COLO829 (cell line): Measurements from ENCODE around the gene DLST.
A peak's percentile ranks its signal among the peaks of the same experiment; 100 is the strongest.

Experiments
- DNase-seq: peaks from one replicate; pipeline ENCODE4 v3.0.0; 2012; ENCODE audit warnings: low spot score

DLST gene

DNA sequence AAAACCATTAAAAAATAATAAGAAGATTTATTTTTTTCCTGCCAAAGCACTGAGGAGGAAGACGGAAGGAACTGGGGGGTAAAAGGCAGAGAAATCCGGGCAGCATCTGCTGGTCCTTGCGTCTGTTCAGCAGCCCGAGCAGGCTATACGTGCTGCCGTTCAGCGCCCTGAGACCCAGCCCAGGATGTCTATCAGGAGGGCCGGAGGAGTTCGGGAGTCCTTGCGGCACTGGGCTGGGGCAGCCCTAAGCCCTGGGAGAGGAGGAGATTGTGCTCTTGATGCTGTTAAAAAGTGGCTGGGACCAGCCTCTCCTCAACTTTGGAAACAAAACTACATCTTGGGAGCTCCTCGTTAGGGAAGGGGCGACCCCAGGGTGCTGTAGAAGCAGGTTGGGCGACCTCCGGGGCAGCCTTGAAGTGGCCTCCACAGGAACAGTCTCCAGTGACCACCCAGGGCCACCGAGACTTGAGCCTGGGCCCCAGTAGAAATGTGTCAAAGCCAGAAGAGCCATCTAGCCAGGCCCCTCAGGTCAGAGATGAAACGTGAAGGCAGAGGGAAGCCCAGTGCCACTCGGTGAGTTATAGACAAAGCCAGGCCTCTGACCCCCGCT, 59.3 kb downstream of the DLST start:
- DNase-seq, result no peak

DNA sequence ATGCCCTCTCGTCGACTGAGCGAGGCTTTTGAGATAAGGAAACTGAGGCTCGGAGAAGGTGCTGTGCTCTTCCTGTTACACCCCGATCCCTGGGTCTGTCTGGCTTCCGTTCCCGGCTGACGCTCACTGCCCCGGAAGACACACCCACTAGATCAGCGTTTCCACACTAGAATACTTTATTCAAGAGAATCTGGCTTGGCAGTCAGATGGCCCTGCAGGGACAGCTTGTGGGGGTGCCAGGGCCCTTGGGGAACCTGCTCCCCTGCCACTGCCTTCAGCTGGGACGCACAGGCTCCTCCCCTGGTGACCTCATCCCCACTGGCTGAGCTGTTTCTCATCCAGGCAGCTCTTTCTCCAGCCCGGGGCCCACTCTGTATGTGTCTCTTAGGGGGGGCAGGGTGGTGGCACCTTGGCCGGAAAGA, 60.0 kb downstream of the DLST start:
- no peak for DNase-seq

DNA sequence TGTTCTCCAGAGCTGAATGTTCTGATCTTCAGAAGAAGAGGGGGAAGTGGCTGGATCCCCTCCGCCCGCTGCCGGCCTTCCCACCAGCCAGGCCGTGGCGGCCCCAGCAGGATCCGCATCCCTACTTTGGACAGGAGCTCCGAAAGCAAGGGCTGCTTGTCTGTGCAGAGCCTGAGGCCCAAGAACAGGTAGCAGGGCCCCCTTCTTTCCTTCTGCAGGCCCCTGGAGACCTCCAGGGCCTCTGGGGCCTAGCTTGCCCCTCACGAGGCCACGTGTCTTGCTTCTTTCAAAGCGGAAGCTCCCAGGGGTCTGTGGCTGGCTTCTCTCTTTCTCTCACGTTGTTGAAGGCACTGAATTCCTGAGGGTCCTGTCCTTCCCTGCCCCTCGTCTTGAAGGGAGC, 60.5 kb downstream of the DLST start:
- DNase-seq, result no peak

DNA sequence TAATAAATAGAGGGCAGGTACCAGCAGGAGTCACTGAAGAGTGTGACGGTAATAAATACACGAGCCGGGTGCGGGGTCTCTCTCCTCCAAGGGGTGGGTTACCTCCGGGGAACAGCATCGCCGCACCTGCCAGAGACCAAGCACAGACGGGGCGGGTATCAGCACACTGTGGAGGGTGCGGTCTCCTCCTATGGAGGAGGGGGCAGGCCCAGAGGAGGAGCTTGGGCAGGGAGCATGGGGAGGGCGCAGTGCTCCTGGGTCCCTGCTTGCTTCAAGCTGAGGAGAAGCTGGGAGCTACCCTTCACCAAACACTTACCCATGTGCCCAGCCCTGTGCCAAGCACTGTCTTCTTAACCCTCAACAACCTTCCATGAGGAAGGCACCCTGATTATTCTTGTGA, 60.9 kb downstream of the DLST start:
- DNase-seq, result no peak

DNA sequence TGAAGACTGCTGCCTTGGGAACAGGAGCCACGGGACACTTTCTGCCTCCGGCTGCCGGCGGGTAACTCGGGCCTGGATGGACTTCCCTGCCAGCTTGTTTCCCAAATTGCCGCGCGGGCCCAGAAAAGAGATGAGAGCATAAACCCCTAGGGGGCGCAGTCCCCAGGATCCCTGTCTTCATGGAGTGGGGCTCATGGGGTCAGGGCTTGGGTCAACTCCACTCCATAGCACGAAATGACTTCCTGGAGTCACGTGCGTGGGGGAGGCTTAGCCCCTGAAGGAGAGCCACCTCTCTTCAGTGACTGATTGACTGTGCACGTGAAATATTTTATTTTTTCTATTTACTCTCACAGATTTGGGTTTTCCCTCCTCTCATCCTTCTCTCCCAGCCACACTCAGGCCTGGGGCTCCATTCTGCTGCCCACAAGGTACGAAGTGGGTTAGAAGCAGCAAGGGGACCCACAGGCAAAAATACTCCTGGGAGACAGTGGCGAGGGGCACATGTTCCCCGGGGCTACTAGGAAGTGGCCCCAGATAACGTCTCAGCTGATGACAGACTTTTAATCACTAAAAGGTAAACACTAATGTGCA, 63.6 kb downstream of the DLST start:
- peak; percentile 40 for DNase-seq

DNA sequence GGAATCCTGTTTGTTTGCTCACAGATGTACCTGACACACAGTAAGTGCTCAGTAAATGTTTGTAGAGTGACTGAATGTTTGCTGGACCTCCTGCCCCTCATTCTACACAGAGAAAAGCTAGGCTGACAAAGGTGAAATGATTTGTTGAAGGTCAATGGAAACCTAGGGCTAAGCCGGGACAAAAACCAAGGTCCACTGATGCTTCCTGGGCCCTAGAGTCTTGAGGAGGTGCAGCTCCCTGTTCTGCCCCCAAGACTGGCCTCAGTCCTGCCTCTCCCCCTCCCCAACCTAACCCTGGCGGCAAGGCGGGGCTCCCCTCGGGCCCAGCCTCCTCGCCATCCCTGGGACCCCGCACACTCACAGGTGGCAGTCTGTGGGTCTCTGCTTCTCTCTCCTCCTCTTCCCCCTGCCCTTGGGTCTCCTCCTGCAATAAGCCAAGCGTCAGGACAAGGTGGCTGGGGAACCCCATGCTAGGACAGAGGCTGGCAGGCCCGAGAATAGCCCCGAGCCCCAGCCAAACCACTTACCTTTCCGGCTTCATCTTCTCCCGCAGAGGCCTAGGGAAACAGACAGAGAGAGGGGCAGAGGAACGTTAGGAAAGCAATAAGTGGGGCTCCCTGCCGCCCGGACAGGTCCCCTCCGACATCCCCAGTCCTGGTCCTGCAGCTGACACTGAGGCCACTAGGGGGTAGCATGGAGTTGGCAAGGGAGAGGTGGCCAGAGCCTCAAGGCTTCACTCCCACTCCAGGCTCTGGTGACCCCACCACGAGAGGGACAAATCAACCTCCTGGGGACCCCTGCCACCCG, 64.3 kb downstream of the DLST start:
- DNase-seq, result peak; percentile 80

DNA sequence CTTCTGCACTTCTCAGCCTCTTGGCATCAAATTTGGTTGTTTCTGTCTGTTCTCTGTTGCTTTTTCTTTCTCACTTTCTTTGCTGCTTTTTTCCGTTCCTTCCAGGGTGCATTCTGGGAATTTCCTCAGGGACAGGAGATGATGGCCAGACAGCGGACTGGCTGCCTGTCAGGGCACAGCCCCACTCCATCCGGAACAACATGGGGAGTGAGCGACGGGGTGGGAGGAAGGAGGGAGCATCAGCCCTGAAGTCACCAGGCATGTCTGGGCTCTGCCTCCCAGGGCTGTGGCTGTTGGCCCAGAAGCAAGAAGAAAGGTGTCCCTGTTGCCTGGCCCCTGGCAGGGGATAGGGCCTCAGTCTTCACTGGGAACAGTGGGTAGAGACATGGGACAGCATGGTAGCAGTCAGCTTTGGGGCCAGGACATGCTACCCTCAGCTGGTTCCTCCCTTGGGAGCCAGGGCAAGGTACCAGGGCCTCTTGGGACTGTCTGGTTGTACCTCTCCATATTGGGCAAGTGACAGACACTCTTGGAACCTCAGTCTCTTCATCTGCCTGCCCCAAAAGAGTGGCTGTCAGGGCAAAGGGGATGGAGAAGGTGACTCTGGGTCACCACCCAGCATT, 65.1 kb downstream of the DLST start:
- no peak for DNase-seq

DNA sequence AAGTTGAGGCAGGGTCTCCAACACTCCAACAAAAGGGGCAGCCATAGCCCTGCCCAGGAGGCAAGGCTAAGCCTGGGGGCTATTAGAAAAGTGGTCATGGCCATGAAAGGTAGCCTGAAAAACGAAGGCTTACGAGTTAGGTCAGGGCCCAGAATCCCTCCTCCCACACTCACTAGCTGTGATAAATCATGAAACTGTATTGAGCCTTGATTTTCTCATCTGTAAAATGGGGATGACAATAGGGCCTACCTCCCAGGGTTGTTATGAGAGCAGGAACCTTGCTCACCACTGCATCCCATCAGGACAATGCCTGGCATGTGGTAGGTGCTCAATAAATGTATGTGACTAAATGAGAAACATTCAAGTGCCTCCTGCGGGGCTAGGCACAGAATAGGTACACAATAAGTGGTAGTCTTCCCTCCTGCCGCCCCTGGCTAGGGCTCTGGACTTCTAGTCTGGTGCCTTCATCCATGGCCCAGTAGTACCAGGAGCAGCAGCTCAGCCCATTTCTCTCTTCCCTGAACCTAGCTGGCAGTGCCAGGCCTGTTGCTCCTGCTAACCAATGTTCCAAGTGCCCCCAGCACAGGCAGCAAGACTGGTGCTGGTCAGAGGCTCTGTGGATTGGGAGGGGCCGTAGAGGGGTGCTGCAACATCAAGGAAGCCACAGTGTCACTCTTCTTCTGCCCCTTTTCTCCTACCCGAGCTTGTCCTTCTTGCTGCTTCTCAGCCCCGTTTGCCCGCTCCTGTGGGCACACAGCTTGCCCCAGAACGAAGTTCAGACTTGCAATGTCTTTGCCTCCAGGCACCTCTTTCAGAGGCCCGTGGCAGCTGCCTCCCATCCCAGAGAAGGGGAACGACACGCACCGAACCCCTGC, 65.9 kb downstream of the DLST start:
- no peak for DNase-seq

DNA sequence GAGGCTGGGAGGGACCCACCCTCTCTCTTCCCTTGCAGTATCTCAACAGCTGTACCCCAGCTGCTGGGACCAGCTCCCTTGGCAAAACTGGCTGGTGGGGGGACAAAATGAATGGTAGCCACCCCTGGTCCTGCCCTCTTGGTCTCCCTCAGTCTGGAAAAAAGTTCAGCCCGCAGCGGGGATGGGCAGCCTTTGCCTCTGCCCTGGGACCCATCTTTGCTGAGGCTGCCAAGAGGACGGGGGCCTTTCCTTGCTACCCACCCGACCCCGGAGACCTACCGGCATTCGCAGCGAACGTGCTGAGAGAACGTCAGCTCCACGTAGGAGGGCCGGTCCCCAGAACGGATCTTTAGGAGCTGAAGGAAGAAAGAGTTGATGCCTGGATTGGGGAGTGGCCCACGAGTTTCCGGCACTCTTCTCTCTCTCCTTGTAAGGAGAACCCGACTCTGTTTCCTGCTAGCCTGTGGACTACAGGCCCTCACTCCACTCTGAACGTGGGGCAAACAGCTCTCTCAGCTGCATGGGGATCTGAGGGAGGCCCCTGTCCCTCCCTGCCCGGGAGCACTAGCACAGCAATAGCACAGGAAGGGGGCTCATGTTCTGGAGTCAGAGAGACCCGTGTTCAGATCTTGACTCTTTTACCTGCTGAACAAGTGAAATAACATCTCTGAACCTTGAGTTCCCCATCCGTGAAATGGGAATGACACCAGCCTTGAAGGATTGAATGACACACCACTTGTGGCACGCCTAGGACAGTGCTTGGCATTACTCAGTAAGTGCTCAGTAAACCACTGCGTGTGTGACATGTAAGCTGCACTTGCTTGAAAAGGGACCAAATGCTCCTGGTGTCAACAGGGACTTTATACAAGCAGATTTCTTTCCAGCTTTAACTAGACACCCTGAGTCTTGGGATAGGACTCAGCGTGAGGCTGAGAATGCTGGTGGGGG, 66.8 kb downstream of the DLST start:
- DNase-seq, result no peak

DNA sequence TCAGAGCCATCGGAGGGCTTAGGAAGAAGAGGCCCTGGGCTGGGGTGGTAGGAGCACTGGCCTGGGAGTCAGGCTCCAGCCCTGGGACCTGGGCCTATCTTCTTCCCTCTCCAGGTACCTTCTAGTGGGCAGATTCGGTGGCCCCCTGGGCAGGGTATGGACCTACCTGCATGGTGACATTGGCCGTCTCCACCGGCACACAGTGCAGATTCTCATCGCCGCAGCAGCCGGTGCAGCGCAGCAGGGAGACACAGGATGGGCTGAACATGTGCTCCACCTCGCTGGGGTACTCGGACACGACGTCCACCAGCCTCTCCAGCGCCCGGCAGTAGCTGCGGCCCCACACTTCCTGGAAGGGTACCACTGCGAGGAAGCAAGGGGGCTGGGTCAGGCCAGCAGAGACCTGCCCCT, 67.5 kb downstream of the DLST start:
- DNase-seq, result no peak

DNA sequence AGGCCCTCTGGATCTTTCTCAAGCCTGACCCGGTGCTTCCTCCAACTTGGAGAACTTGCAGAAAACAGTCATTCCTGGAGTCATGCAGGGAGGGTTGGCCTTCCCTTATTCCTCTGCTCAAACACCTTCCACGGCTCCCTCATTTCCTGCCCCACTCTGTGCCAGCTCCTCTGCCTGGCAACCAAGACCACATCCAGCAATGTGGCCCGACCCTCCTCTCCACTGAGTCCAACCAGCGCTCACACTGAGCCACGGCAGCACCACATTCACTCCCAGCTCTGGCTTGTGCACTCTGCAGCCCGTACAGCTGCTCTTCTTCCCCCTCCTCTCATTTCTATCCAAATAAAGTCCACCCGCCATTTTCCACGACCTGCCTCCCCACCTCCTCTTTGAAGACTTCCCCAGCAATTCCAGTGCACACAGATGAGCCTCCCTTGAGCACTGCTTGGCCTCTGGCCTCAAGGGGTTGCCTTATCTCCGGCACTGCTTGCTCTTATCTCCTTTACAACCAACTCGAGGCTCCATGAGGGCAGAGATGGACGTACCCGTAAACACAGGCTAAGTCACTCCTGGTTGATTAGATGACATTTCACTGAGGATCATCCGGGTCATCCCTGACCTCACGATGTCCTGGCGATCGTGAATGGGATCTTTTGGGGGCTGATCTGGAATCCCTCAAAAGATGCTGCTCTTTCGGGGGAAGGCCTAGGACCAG, 68.3 kb downstream of the DLST start:
- DNase-seq, result no peak

DNA sequence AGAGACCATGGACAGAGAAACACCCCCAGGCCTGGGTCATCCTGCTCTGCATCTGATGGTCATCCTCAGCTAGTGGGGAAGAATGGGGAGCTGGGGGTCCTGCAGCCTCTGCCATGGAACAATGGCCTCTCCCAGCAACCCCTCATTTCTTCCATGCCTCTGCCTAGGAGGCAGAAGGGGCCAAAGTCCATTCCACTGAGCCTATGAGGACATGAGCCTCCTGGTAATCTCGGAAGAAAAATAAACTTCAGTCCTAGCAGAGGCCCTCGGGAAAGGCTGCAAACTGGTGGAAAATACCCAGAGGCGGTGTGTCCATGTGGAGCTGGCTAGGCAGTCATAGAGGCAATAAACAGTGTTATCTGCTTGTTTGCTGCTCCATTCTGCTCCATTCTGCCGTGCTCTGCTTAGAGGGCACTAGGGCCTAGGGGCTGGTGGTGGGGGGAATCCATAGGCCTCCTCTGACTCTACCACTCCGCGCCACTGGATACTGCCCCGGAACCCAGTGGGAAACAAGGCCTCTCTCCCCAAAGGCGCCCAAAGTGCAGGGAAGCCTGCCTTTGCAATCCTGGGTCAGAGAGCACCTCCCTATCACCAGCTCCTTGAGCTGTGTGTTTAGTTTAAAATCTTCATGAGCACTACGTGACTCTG, 69.2 kb downstream of the DLST start:
- no peak for DNase-seq

DNA sequence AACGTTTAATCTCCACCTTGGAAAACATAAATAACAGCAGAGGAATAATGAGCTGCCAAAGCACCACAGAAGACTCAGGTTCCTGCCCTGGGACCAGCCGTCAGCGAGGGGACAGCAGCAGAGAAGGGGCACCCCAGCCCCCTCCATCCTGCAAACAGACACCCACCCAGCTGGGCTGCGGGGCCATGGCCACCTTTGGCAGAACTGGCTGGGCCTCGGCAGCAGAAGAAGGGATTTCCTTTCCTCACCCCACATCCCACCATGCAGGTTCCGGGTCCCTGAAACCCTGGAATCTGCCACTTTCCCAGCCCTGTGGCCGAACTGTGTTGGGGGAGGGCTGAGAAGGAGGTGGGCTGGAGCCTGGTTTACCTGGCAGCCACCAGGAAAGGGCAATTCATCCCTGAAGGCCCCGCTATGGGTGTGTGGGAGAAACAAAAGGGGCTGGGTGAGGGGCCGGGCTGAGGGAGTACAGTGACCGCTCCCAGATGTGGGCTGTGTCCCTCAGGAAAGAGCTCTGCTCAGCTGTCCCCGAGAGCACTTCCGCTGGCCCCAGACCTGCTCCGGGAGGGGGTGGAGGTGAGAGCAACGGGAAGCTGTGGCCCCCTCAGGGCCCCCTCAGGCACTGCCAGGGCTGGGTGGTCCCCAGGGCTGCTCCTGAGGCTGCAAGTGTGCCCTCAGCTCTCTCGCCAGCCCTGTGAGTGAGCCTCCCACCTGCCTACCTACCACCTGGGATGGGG, 69.9 kb downstream of the DLST start:
- DNase-seq, result no peak

DNA sequence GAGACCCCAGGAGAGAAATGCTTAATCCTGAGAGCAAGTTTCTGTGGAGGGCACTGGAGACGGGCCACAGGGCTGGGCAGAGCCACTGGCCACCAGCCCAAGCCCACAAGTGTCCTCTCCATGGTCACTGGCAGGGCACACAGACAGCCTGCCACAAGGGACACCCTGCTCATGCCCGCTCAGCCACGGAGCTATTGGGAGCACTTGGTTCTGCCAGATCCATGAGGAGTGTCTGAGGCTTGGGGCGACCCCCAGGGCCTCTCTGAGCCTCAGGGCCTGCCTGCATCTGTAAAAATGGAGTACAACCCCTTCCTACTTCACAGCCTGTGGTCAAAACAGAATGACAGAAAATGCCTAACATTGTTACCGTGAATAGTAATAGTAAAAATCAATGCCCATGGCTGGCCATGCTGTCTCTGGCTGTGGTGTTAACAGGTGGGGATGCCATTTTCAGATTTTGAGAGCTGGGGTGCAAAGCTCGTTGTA, 70.5 kb downstream of the DLST start:
- no peak for DNase-seq

DNA sequence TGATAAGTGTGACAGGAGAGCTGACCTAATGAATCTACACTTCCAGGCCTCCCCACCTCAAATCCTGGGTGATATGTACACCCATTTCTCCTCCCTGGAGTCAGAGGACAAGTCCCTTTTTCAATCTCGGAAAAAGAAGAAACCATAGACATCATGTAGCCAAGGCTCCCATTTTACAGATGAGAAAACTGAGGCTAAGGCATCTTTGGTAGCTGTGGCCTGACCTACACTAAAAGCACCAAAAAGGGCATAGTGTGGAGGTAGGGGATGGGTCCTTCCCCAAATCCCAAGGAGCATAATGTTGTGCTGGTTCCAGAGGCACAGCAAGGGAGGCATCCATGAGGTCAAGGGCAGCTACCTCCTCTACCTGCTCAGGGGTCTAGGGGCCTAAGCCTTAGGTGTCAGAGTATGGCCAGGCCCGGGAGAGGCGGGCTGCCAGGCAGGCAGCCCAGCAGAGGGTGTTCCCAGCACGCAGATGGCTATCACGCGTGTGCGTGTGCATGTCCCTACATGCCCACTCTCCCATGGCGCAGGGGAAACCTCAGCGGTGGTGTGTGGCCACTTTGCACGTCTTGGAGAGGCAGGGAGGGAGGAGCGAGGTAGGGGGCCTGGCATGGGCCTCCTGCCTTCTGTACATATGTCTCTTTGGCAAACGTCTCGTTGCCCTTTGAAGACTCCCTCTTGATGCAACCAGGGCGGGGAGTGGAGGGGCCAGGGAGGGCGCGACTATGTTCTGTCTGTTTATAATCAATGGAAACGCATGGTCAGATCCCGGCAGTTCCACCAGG, 71.2 kb downstream of the DLST start:
- DNase-seq, result no peak
